OCI-LY3 (cell line): ENCODE results near the gene UST.

Experiments used
- EZH2phosphoT487 ChIP-seq: fragments of 200-600 bp; shearing (Covaris generic); IDR thresholded peaks from 2 replicates; pipeline ENCODE4 v1.6.1; 2018; ENCODE audit warnings: antibody characterized with exemption, mixed run types, low read depth
- TF ChIP-seq, protein P1 (sequence below): fragments of 200-600, 300-600 bp; sonication (generic); IDR thresholded peaks from 2 replicates; pipeline ENCODE4 v1.5.1; 2014; ENCODE audit warnings: antibody characterized with exemption, low read length, low read depth

DNA sequence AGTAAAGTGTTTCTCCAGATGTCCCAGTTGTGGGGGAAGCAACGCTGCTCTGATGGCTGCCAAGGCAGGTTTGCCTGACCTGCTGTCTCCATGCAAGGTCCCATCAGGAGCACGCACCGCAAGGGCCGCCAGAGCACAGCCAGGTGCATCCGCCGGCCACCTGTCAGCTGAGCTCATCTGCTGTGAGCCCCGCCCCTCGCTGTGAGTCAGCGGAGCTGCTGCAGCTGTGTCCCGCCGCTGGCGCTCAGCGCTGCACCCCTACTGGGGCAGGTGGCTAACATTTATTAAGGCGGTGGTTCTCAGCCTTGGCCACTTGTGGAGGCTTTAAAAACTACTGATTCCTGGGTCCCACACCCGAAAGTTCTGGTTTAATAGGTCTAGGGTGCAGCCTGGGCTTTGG lies 225.7 kb downstream of the UST start:
- TF ChIP-seq, protein P1, sequence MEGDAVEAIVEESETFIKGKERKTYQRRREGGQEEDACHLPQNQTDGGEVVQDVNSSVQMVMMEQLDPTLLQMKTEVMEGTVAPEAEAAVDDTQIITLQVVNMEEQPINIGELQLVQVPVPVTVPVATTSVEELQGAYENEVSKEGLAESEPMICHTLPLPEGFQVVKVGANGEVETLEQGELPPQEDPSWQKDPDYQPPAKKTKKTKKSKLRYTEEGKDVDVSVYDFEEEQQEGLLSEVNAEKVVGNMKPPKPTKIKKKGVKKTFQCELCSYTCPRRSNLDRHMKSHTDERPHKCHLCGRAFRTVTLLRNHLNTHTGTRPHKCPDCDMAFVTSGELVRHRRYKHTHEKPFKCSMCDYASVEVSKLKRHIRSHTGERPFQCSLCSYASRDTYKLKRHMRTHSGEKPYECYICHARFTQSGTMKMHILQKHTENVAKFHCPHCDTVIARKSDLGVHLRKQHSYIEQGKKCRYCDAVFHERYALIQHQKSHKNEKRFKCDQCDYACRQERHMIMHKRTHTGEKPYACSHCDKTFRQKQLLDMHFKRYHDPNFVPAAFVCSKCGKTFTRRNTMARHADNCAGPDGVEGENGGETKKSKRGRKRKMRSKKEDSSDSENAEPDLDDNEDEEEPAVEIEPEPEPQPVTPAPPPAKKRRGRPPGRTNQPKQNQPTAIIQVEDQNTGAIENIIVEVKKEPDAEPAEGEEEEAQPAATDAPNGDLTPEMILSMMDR: no peak
- TF ChIP-seq EZH2phosphoT487: no peak
